Glutamatergic neuron (in vitro differentiated cells): Measurements from ENCODE around the gene ADAMTS9. TPM values are rescaled to one million over a fixed set of nuclear protein-coding genes. Genes with fewer than 3 reads are reported as not detected.

Experiments used
- DNase-seq: peaks from one replicate; pipeline ENCODE4 v3.0.0; 2022
- H3K27ac Mint-ChIP-seq: one replicate; pipeline ENCODE4 v1.8.0; 2020; ENCODE audit warnings: mild to moderate bottlenecking, mixed read lengths, inconsistent platforms; ENCODE audit not compliant: unreplicated experiment
- H3K27me3 Mint-ChIP-seq: one replicate; pipeline ENCODE4 v1.8.0; 2020; ENCODE audit warnings: mild to moderate bottlenecking, moderate library complexity, mixed read lengths, inconsistent platforms; ENCODE audit not compliant: unreplicated experiment
- H3K36me3 Mint-ChIP-seq: one replicate; pipeline ENCODE4 v1.8.0; 2020; ENCODE audit warnings: mild to moderate bottlenecking, mixed read lengths, inconsistent platforms; ENCODE audit not compliant: unreplicated experiment
- H3K4me1 Mint-ChIP-seq: one replicate; pipeline ENCODE4 v1.8.0; 2020; ENCODE audit warnings: mild to moderate bottlenecking, low read depth, mixed read lengths, inconsistent platforms; ENCODE audit not compliant: unreplicated experiment
- H3K4me3 Mint-ChIP-seq: one replicate; pipeline ENCODE4 v1.8.0; 2020; ENCODE audit warnings: mild to moderate bottlenecking, mixed read lengths, inconsistent platforms; ENCODE audit not compliant: unreplicated experiment
- H3K9me3 Mint-ChIP-seq: one replicate; pipeline ENCODE4 v1.8.0; 2020; ENCODE audit warnings: mild to moderate bottlenecking, moderate library complexity, mixed read lengths, inconsistent platforms; ENCODE audit not compliant: unreplicated experiment
- total RNA-seq: library from RNA; stranded (reverse); fragmentation: NEBNext Ultra II Directional; extraction: Animal tissue kit (Norgen Biotek cat#: 25700); gene quantifications from one replicate; pipeline ENCODE4 v1.2.1, GENCODE V29; 2021; ENCODE audit not compliant: unreplicated experiment
- TF ChIP-seq, protein P1 (sequence below): fragments of 200-600 bp; sonication (generic); IDR thresholded peaks from one replicate; pipeline ENCODE4 v1.5.0; 2021; ENCODE audit not compliant: partially characterized antibody, unreplicated experiment

ADAMTS9 gene
- total RNA-seq, 1 donor from 2014 or later, result 2.3 TPM

DNA sequence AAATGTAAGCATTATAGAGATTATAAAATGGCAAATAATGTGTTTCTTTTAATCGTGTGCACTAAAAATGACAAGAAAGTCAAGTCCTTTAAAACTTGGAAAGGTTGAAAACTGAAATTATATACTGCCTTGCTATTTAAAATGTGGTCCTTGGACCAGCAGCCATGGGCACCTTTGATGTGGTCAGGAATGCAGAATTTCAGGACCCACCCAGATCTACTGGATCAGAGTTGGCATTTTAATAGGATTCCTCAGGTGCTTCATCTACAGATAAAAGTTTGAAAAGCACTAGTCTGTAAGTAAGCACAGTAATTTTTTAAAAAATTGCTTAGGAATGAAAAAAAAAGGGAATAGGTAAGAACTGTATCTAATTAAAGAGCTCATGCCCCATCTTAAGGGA is 55.8 kb downstream of the ADAMTS9 start:
- H3K9me3 Mint-ChIP-seq, result no peaks in the 10 kb centered on the region
- no peak overlapping the region for H3K4me3 Mint-ChIP-seq
- H3K36me3 Mint-ChIP-seq, result no peaks in the 10 kb centered on the region
- TF ChIP-seq, protein P1, sequence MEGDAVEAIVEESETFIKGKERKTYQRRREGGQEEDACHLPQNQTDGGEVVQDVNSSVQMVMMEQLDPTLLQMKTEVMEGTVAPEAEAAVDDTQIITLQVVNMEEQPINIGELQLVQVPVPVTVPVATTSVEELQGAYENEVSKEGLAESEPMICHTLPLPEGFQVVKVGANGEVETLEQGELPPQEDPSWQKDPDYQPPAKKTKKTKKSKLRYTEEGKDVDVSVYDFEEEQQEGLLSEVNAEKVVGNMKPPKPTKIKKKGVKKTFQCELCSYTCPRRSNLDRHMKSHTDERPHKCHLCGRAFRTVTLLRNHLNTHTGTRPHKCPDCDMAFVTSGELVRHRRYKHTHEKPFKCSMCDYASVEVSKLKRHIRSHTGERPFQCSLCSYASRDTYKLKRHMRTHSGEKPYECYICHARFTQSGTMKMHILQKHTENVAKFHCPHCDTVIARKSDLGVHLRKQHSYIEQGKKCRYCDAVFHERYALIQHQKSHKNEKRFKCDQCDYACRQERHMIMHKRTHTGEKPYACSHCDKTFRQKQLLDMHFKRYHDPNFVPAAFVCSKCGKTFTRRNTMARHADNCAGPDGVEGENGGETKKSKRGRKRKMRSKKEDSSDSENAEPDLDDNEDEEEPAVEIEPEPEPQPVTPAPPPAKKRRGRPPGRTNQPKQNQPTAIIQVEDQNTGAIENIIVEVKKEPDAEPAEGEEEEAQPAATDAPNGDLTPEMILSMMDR, result no peak
- H3K4me1 Mint-ChIP-seq, result peaks cover 3% of the 10 kb centered on the region
- no peak for DNase-seq
- H3K27ac Mint-ChIP-seq, result no peak overlapping the region
- no peaks in the 10 kb centered on the region for H3K27me3 Mint-ChIP-seq

GRCh38 chr3:64627471-64628321 is 60.1 kb downstream of the ADAMTS9 start:
- no peaks in the 10 kb centered on the region for H3K9me3 Mint-ChIP-seq
- TF ChIP-seq, protein P1, result no peak
- H3K27ac Mint-ChIP-seq, result no peak overlapping the region
- DNase-seq, result no peak
- no peaks in the 10 kb centered on the region for H3K27me3 Mint-ChIP-seq
- no peak overlapping the region for H3K4me3 Mint-ChIP-seq
- no peaks in the 10 kb centered on the region for H3K4me1 Mint-ChIP-seq
- no peaks in the 10 kb centered on the region for H3K36me3 Mint-ChIP-seq

GRCh38 chr3:64627042-64627441 is 60.8 kb downstream of the ADAMTS9 start:
- no peaks in the 10 kb centered on the region for H3K9me3 Mint-ChIP-seq
- H3K36me3 Mint-ChIP-seq, result no peaks in the 10 kb centered on the region
- no peaks in the 10 kb centered on the region for H3K27me3 Mint-ChIP-seq
- TF ChIP-seq, protein P1, result no peak
- no peak for DNase-seq
- H3K4me1 Mint-ChIP-seq, result no peaks in the 10 kb centered on the region
- H3K4me3 Mint-ChIP-seq, result no peak overlapping the region
- no peak overlapping the region for H3K27ac Mint-ChIP-seq

GRCh38 chr3:64625381-64625780 is 62.4 kb downstream of the ADAMTS9 start:
- H3K27ac Mint-ChIP-seq, result no peak overlapping the region
- no peak overlapping the region for H3K4me3 Mint-ChIP-seq
- H3K9me3 Mint-ChIP-seq, result no peaks in the 10 kb centered on the region
- TF ChIP-seq, protein P1, result no peak
- no peak for DNase-seq
- no peaks in the 10 kb centered on the region for H3K4me1 Mint-ChIP-seq
- H3K27me3 Mint-ChIP-seq, result no peaks in the 10 kb centered on the region
- H3K36me3 Mint-ChIP-seq, result no peaks in the 10 kb centered on the region

DNA sequence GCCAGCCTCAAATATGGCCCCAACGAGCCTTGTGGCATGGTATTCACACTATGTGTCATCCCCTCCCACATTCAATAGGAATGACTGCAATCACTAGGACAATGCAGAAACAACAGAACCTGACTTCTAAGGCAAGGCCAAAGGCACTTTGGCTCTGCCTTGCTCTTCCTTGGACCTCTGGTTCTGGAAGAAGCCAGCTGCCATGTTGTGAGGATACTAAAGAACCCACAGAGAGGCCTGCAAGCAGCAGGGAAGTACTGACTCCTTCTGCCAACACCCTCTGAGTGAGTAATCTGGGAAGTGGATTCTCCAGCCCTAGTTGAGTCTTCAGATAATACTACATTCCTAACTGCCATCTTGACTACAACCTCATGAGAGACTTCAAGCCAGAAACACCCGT is 64.7 kb downstream of the ADAMTS9 start:
- Mint-ChIP-seq H3K4me1 (no peaks in the 10 kb centered on the region), H3K36me3 (no peaks in the 10 kb centered on the region), H3K27me3 (no peaks in the 10 kb centered on the region), H3K9me3 (no peaks in the 10 kb centered on the region), H3K4me3 (no peak overlapping the region), H3K27ac (no peak overlapping the region)
- TF ChIP-seq, protein P1, result no peak
- no peak for DNase-seq
